ACC112 (cell line): ENCODE measurements around the gene SMYD2.

Experiments
- H2AFZ ChIP-seq: fragments of 200-600 bp; sonication (generic); one replicate; pipeline ENCODE4 v1.6.0; 2017; ENCODE audit warnings: antibody characterized with exemption, low read length; ENCODE audit not compliant: unreplicated experiment
- H3K27ac ChIP-seq: fragments of 200-600 bp; sonication (generic); 2 replicates; pipeline ENCODE4 v1.5.1; 2014; ENCODE audit warnings: low read depth, mild to moderate bottlenecking, antibody characterized with exemption, low read length, moderate library complexity
- H3K27me3 ChIP-seq: fragments of 200-600 bp; sonication (generic); 2 replicates; pipeline ENCODE4 v1.6.1; 2014; ENCODE audit warnings: mild to moderate bottlenecking, antibody characterized with exemption, low read length, moderate library complexity, mixed read lengths; ENCODE audit not compliant: insufficient read depth
- H3K36me3 ChIP-seq: fragments of 200-600 bp; sonication (generic); 2 replicates; pipeline ENCODE4 v1.6.1; 2016; ENCODE audit warnings: mild to moderate bottlenecking, antibody characterized with exemption, low read length, moderate library complexity, mixed read lengths; ENCODE audit not compliant: insufficient read depth
- H3K4me1 ChIP-seq: fragments of 200-600 bp; sonication (generic); one replicate; pipeline ENCODE4 v1.6.1; 2016; ENCODE audit warnings: low read length, mixed read lengths; ENCODE audit not compliant: insufficient read depth, unreplicated experiment, control insufficient read depth
- H3K4me3 ChIP-seq: fragments of 200-600 bp; sonication (generic); 2 replicates; pipeline ENCODE4 v1.5.1; 2014; ENCODE audit warnings: mild to moderate bottlenecking, low read depth, low read length
- H3K79me2 ChIP-seq: fragments of 200-600 bp; sonication (generic); one replicate; pipeline ENCODE4 v1.6.0; 2016; ENCODE audit warnings: low read length; ENCODE audit not compliant: control insufficient read depth, unreplicated experiment, insufficient read depth

The SMYD2 gene

DNA sequence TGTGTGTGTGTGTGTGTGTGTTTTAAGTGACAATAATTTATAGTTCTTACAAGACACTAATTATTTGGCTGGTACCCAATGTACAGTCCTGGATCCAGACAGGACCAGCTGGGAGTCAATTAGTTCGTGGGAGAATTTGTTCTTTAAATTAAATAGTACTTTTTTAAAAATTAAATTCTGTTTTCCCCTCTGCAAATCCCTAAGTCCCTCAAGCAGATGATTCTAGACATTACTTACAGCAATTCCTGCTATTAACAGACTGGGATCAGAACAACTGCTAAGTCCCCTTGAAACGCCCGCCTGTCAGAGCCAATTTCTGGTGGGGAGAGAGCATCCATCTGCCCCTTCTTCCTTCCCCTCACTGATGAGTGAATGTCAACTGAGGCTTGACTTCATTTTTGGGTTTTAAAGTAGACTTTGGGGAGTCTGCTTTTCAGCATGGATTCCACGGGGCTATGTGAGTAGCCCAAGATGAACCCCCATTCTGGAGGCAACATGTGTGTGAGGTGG lies 83.9 kb downstream of the SMYD2 start:
- Histone ChIP-seq H3K4me1 (peaks cover 40% of the 10 kb centered on the region), H2AFZ (no peak overlapping the region), H3K36me3 (peaks cover 55% of the 10 kb centered on the region)

DNA sequence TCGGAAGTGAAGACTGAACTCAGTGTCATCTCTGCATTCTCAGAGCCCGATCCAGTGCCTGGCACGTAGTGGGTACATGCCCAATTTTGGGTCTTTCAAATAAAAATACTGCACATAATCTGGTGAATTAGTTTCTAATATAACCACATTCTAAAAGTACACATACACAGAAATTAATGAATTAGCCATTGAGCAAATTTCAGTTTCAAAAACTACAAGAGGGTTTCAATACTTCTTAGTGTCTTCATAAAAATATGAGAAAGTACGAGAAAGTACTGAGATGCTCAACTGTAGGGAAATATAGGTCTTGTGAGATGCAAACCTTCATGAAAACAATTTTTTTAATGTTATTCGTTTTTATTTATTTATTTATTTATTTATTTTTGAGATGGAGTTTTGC lies 86.9 kb downstream of the SMYD2 start:
- peaks cover 48% of the 10 kb centered on the region for H3K36me3 ChIP-seq
- peaks cover 31% of the 10 kb centered on the region for H3K4me1 ChIP-seq
- H3K27ac ChIP-seq: no peak overlapping the region
- no peaks in the 10 kb centered on the region for H3K27me3 ChIP-seq
- H2AFZ ChIP-seq: no peak overlapping the region
- H3K79me2 ChIP-seq: peaks cover 8% of the 10 kb centered on the region
- H3K4me3 ChIP-seq: no peak overlapping the region

More for the DNA sequence above, 83.9 kb downstream of the SMYD2 start:
- no peaks in the 10 kb centered on the region for H3K27me3 ChIP-seq
- peak overlapping the region; percentile 31; the same call in 1 of the 2 replicates for H3K27ac ChIP-seq
- H3K4me3 ChIP-seq: no peak overlapping the region
- H3K79me2 ChIP-seq: peaks cover 20% of the 10 kb centered on the region

- no peak overlapping the region for H3K27ac ChIP-seq
- peaks cover 2% of the 10 kb centered on the region for H3K79me2 ChIP-seq
- peaks cover 16% of the 10 kb centered on the region for H3K4me1 ChIP-seq
- peaks cover 45% of the 10 kb centered on the region for H3K36me3 ChIP-seq
- H3K27me3 ChIP-seq: no peaks in the 10 kb centered on the region
- no peak overlapping the region for H2AFZ ChIP-seq
- no peak overlapping the region for H3K4me3 ChIP-seq
These were observed 88.4 kb downstream of the SMYD2 start for GRCh38 chr1:214369364-214369763.

GRCh38 chr1:214370615-214371014 lies 89.7 kb downstream of the SMYD2 start:
- Histone ChIP-seq H3K27ac (no peak overlapping the region), H3K36me3 (peaks cover 49% of the 10 kb centered on the region), H3K4me1 (peaks cover 6% of the 10 kb centered on the region), H3K27me3 (no peaks in the 10 kb centered on the region), H2AFZ (no peak overlapping the region), H3K4me3 (no peak overlapping the region), H3K79me2 (peaks cover 2% of the 10 kb centered on the region)

- H3K4me1 ChIP-seq: peaks cover 6% of the 10 kb centered on the region
- no peak overlapping the region for H2AFZ ChIP-seq
- H3K27ac ChIP-seq: no peak overlapping the region
- peaks cover 2% of the 10 kb centered on the region for H3K79me2 ChIP-seq
- peaks cover 59% of the 10 kb centered on the region for H3K36me3 ChIP-seq
- H3K4me3 ChIP-seq: no peak overlapping the region
- no peaks in the 10 kb centered on the region for H3K27me3 ChIP-seq
These were observed 91.1 kb downstream of the SMYD2 start for GRCh38 chr1:214372092-214372491.

DNA sequence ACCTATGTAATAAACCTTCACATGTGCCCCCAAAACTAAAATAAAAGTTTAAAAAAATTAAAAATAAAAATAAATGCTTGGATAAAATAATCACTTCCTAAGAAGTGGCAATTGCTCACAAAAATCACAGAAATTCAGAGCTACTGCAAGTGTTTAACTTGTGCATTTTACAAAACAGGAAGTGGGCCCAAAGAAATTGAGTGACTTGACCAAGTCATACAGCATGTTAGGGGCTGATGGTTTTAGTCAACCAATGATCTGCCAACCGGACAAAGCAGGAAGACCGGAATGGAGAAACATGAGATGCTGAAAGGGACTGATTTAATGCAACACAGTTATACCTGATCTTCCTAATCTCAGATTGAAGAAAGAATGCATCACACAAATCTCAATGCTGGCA lies 96.5 kb downstream of the SMYD2 start:
- peaks cover 16% of the 10 kb centered on the region for H3K4me1 ChIP-seq
- H3K27ac ChIP-seq: 0 out of 2 replicates have a peak overlapping the region, but pooled peaks have one; percentile 2
- H3K4me3 ChIP-seq: no peak overlapping the region
- peaks cover 2% of the 10 kb centered on the region for H3K79me2 ChIP-seq
- H2AFZ ChIP-seq: no peak overlapping the region
- peaks cover 47% of the 10 kb centered on the region for H3K36me3 ChIP-seq
- no peaks in the 10 kb centered on the region for H3K27me3 ChIP-seq

DNA sequence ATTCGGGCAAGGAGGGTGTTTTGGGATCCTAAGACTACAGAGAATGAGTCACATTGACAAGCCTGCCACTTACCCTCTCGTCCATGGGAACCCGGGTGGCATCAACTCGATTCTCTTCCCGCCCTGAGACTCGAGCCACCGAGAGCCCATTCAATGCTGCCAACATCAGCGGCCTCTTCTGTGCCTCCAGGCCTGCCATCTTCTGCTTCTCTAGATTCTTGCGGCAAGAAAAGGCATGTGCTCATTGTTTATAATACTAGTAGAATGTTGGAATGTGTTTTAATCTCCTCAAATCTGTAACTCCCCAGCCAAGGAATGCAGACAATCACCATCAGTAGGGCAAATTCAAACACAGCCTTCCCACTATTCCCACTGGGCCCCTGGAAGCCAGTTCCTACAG lies 96.9 kb downstream of the SMYD2 start:
- peaks cover 48% of the 10 kb centered on the region for H3K36me3 ChIP-seq
- H3K79me2 ChIP-seq: peaks cover under 1% of the 10 kb centered on the region
- peaks cover 15% of the 10 kb centered on the region for H3K4me1 ChIP-seq
- H3K27me3 ChIP-seq: no peaks in the 10 kb centered on the region
- no peak overlapping the region for H3K4me3 ChIP-seq
- H2AFZ ChIP-seq: no peak overlapping the region
- peak overlapping the region; percentile 13; the same call in 1 of the 2 replicates for H3K27ac ChIP-seq

DNA sequence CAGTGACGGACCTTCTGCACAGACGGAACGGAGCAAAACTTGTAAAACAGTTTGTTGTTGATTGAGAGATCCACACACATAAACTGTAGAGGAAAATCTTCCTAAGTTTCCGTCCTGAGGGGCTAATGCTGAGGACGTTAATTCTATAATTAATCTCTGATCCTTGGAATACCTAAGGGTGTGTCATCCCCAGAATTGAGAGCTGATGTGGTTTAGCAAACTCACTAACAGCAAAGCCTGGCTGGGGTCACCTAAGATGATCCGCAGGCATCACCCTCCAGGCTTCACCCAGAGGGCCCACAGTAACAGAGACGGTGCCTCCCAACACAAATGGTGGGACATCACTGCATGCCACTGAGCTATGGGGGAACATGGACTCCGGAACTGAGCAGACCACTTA lies 97.5 kb downstream of the SMYD2 start:
- no peaks in the 10 kb centered on the region for H3K79me2 ChIP-seq
- no peaks in the 10 kb centered on the region for H3K27me3 ChIP-seq
- peaks cover 15% of the 10 kb centered on the region for H3K4me1 ChIP-seq
- H2AFZ ChIP-seq: no peak overlapping the region
- H3K4me3 ChIP-seq: no peak overlapping the region
- peaks cover 54% of the 10 kb centered on the region for H3K36me3 ChIP-seq
- peak overlapping the region; percentile 13; the same call in 1 of the 2 replicates for H3K27ac ChIP-seq

GRCh38 chr1:214379236-214379970 lies 98.4 kb downstream of the SMYD2 start:
- H3K4me3 ChIP-seq: no peak overlapping the region
- H3K4me1 ChIP-seq: peaks cover 15% of the 10 kb centered on the region
- H2AFZ ChIP-seq: no peak overlapping the region
- H3K36me3 ChIP-seq: peaks cover 56% of the 10 kb centered on the region
- H3K79me2 ChIP-seq: no peaks in the 10 kb centered on the region
- H3K27me3 ChIP-seq: no peaks in the 10 kb centered on the region
- H3K27ac ChIP-seq: no peak overlapping the region

GRCh38 chr1:214380396-214380795 lies 99.4 kb downstream of the SMYD2 start:
- Histone ChIP-seq H3K79me2 (no peaks in the 10 kb centered on the region), H3K27me3 (no peaks in the 10 kb centered on the region), H3K36me3 (peaks cover 59% of the 10 kb centered on the region), H3K4me3 (no peak overlapping the region), H3K27ac (no peak overlapping the region), H3K4me1 (peaks cover 15% of the 10 kb centered on the region), H2AFZ (no peak overlapping the region)
